Measurements from ENCODE around the gene FNDC8.
A peak's percentile ranks its signal among the peaks of the same experiment; 100 is the strongest.
"Not testable (repeated sequence)": the region's sequence is repeated elsewhere in the genome, so short reads cannot be mapped to it uniquely, and the experiment has no call there.

The FNDC8 gene

DNA sequence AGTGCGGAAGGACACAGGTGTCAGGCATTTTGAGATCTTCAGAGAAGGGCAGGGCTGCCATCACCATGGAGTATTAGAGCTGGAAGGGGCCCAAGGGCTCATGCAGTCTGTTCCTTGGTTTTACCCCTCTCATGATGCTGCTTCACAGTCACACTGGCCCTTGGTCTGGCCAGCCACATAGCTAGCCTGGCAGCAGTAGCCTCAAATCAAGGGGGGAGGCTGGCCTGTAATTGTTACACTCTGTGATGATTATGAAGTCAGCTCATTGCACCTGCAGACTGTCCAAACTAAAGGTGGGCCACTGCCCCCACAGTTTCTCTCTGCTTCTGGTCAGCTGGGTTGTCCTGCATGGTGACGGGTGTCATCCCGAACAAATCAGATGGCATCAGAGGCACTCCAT lies at the start of gene FNDC8:
TSS of gene FNDC8 (plus strand) at position 301 of the 400 bp plus-strand sequence. CDS start at position 380, 79 bp downstream.
- DNase-seq: no peak

DNA sequence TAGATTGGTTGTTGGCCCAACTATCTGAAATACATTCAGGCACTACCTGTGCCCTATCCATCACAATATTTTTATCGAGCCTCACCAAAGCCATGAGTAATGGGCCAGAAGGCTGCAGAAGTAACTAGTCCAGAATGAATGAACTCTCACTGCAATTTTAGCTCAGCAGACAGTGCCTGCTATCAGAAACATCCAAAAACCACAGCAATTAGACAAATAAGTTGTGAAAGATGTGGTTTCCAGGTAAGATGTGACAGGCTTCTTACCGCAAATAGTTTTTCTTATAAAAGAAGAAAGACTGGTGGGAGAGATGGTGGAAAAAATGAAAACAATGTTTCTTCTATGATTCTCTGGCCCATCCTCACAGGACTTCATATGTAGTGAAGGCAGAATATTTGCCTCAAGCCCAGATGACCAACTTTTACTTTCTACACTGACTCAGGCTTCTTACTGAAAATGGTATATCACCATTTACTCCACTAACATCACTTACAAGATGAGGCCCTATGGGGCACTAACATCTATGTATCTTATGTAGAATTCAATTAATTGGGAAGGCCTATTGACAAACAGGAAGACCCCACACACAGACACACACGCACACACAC lies 48.1 kb upstream of the FNDC8 start:
- DNase-seq: no peak

DNA sequence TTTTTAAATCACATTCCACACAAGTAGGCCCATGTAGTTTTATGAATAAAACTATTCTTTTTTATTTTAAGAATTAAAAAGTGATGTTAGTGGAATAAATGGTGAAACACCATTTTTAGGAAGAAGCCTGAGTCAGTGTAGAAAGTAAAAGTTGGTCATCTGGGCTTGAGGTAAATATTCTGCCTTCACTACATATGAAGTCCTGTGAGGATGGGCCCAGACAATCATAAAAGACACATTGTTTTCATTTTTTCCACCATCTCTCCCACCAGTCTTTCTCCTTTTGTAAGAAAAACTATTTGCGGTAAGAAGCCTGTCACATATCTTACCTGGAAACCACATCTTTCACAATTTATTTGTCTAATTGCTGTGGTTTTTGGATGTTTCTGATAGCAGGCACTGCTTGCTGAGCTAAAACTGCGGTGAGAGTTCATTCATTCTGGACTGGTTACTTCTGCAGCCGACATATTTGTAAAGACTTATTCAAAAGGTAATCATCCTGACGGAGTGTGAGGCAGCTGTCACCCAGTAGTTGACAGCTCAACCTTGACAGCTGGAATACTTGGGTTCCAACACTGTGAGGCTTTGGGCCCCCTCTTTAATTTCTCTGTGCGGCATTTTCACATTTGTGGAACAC lies 47.3 kb upstream of the FNDC8 start:
- no peak for DNase-seq

DNA sequence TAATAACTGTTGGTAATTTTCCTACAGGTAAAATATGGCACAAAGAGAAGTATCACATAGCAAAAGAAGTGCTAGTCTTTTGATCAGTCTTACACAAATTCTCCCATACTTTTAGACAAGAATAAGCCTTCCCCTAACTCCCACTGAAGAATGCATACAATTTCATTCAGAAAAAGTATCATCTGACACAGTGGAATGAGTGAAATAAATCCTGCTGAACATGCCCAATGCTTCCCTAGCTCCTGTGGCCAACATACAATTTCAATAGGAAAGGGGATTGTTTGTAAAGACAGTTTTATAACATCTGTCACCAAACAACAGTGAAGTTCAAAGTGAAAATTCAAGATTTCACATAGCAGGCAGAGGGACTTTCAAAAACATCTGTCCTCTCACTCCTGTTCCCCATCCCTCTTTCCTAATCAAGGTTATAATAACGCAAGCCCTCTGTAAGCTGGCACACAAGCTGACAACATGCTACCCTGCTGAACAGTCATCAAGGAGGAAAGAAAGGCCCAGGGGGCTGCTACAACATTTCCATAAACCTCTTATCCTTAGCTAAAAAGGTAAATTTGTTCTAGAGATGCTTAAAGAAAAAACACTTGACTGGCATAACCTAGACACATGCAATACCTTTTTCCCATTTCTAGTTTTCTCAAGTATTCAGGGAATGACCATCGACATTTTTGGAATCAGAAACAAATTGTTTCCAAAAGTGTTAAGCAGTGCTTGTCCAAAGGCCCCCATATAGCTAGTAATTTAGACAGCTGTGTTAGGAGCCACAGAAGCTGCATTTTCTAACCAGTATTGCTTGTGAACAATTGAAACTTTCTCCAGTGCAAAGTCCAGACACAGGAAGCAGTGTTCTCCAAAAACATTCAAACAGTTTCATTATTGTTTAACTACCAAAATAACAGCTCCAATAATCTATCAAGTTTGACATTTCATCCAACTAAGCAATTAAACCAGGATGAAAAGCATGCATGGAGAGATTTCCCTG lies 46.4 kb upstream of the FNDC8 start:
- no peak for DNase-seq

DNA sequence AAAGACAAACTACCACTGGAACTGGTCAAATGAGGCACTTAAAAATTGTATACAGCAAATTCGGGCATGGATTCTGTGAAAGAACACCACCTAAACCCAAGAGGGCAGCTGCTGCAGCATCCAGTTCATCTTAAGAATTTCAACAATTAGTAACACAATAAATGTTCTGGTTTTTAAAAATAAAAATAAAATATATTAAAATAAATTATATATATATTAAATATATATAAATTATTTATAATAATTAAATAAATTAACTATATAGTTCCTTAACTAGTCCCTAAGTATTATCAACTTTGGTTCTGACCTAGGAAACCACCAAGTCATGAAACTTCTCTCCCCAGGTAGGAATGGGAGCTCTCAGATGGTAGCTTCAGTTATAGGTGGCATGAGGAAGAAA lies 44.5 kb upstream of the FNDC8 start:
- no peak for DNase-seq

DNA sequence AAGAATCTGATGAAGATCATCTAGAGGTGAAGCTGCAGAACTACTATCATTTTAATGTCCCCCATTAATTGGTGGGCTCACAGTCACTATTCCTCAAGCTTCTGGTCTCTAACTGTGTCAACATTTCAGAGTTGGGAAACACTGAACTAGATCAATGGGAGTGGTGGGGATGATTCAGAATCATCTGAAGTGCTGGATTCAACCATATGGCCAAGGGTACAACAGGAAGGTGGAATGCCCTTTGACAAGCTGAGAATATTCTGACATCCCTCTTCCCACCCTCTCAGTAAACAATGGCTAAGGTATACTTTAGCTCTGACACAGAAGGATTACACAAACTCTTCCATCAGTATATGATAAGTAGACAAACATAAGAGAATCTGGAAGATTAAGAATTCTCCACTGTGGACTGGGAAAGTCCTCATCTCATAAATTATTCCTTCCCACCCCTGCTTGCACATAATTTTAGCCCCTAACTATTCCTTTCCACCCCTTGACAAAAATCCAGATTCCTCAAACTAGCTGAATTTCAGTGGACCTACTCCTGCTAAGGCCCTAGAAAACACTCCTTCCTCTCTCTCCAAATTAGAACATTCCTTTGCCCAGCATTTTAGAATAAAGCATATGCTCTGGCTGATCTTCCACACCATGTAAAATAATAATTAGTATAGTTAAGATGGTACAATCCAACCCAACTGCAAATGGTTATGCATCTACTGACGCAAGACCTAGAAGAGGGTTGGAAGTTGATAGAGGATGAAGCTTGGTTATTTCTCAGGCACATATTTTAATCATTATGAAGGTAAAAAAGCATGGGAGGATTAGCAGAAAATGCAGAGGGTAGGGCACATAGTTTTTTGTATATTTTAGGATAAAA lies 41.6 kb upstream of the FNDC8 start:
- DNase-seq: no peak

DNA sequence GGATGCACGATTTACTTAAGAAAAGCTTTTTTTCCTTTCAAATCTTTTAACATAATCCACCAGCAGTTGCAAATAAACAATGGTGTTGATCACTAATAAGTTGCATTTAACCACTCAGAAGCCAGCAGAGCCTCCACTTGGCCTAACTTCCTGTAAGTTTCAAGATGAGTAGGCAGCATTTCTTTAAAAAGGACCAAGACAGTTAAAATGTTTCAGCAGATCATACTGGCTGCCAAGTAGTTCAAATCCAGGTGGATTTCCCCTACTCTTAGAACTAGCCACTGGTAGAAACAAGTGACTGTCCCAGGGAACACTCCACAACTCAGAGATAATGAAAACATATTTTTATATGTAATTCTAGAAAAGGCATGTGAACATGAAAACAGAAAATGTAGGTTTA lies 40.9 kb upstream of the FNDC8 start:
- DNase-seq: no peak

DNA sequence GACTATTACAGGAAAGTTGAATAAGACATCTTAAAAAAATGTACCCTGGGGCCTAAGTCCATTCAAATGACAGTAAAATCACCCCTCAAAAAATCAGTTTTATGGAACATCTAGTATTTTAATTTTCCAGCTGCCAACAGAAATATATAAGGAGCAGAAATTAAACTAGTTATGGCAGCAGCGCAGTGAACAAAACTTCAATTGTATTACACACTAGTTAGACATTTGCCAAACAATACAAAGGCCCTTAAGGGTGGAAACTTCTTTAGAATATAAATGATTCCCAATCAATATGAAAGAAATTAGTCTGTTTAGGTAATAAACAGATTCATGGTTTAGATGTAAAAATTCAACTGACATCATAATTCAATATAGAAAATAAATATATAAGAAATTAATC lies 39.8 kb upstream of the FNDC8 start:
- DNase-seq: no peak

DNA sequence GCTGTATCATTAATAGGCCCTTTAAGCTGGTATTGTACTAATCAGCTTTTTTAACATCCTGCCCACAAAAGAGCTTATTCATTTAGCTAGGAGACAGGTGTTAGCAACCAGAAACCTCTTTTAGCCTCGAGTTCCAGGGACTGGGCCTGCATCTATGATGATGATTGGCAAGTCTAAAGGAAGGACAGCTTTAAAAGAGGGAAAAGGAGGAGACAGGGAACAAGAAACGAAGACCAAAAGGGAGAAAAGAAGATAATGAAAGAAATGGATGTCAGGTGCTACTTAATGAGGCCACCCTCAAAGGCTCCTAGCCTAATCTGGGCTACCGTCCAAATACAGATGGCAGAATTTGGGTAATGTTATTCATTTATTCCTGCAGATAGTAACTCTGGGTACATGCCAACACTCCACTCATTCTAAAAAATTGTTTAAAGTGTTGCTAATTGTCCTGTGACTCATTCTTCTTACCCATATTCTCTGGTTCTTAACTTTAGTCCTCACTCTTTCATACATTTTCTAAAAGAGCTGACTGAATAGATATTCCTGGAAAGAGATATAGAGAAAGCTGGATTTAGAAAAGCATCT lies 39.2 kb upstream of the FNDC8 start:
- peak; percentile 69 for DNase-seq

DNA sequence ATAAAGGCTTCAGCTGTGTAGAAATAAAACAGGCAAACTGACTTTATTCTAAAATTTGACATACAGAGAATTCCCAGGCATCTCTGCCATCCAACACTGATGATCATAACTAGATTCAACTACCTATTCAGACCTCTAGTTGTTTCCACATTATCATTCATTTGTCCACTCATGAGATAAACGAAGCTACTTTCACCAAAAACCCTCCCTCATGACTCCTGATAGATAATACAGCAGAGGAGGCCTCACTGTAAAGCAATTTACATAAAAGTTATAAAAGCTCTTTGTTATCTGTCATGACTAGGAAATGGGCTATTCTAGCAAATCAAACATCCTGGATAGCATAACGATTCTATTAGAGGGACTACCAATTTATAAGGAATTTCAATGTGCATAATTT lies 38.3 kb upstream of the FNDC8 start:
- no peak for DNase-seq

DNA sequence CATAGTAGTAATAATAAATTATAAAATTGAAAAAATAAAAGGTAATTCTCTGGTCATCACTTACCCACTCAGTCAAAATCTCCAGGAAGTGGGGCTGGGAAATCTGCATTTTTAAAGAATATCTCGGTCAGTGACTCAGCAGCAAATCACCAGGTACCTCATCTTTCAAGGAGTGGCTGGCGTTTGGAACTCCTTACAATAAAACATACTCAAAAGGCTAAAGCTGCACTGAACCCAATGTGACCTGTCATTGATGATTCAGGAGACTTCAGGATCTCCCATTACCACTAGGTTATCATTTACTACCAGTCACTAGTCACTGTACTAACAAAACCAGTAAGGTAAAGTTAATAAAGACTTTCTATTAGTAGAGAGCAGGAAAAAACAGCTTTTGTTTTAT lies 36.4 kb upstream of the FNDC8 start:
- no peak for DNase-seq

DNA sequence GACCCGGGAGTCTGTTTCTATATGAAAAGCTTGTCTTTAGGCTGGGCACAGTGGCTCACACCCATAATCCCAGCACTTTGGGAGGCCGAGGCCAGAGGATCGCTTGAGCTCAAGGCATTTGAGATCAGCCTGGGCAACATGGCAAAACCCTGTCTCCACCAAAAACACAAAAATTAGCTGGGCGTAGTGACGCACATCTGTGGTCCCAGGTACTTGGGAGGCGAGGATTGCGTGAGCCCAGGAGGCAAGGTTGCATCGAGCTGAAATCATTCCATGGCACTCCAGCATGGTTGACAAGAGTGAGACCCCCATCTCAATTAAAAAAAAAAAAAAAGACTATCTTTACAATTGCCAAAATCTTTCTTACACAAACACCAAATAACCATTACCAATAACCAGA lies 35.3 kb upstream of the FNDC8 start:
- no peak for DNase-seq

DNA sequence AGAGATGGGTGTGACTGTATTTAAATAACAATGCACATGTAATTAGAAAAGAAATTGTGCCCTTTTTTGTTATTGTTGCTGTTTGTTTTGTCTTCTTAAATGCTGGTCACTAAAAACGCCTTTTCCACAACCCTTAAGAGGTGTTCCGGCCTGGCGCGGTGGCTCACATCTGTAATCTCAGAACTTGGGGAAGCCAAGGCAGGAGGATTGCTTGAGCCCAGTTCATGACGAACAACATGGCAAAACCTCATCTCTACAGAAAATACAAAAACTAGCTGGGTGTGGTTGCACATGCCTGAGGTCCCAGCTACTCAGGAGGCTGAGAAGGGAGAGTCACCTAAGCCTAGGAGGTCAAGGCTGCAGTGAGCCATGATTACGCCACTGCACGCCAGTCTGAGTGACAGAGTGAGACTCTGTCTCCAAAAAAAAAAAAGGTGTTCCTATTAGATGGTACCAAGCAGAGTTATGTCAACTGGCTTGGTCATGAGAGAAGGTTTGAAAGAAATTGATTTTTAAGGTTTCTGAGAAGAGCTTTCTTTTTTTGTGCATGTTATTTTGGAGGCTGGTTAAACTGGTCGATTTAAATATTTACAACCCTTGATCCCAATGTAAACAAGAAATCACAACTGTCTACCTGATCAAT lies 34.4 kb upstream of the FNDC8 start:
- DNase-seq: no peak

DNA sequence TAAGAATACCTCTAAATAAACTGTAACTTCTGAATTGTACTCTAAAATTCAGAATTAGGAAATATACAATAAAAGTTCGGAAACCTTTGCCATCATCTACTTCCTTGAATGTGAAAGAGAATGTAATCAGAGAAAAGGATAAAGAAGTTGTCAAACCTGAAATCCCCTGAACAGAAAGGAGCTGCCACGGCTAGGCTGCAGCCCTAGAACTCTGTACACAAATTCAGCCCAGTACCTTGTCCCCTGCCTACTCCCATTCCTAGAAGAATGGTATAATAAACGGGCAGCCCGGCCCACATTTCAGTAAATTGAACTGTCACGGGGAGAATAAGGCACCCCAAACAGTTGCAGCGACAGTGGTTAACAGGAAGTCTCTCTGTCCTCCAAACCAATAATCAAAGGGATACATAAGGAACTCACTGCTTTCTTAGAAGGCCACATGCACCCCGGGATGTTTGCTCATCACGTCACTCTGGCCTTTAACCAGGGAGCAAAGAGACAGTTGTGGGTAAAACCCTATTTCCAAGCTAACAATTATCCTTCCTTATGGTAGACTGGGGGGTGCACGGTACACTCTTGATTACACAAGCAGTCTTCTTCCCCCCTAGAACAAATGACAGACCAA lies 33.6 kb upstream of the FNDC8 start:
- DNase-seq: no peak

DNA sequence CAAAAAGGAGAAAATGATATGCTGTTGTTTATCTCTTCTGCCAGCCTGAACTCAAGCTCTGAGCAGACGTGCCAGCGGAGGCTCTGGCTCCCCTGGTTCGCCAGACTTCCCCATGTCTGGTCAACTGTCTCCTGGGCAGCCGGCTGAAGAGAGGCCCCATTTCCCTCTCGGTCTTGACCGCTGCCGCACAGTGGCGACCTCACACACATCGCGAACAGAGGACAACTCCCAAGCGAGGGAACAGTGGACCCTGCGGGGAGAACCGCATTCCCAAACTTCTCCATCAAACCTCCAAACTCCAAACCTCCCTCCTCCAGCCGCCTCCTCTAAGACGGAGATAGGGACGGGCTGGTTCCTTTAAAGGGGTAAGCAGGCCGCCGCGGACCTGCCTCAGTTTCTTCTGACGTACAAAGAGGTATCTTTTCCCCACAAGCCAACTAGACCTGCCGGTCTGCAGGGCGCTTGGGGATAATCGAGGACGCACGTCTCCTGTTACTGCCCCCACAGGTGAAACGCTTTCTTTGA lies 33.0 kb upstream of the FNDC8 start:
- peak; percentile 35 for DNase-seq

DNA sequence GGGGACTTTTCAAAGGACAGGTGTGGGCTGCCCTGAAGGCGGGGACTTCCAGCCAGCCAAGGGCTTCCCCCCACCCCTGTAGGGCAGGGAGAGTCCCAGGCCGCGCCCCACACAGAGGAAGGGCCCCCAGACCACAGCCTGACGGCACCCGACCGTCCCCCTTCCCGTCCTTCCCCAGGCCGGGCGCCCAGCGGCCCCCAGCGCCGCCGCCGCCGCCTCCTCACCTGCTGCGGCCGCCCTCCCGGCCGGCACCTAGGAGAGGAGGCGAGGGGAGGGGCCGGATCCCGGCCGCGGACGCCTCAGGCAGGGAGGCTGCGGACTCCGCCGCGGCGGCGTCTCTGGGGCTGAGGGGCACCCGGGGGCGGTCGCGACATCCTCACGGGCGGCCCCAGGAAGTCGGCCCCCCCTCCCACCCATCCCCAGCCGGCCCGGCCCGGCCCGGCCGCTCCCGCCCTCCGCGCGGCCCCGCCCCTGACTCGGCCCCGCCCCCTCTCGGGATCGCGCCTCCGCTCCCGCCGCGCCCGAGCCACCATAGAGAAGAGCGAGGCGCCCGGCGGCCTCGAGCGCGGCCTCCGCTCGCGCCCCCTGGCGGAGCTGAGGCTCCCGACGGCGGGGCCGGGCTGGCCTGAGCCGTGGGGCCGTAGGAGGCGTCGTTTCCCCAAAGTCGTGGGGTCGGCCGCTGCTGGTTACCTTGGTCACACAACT lies 32.4 kb upstream of the FNDC8 start:
- DNase-seq: peak; percentile 92

DNA sequence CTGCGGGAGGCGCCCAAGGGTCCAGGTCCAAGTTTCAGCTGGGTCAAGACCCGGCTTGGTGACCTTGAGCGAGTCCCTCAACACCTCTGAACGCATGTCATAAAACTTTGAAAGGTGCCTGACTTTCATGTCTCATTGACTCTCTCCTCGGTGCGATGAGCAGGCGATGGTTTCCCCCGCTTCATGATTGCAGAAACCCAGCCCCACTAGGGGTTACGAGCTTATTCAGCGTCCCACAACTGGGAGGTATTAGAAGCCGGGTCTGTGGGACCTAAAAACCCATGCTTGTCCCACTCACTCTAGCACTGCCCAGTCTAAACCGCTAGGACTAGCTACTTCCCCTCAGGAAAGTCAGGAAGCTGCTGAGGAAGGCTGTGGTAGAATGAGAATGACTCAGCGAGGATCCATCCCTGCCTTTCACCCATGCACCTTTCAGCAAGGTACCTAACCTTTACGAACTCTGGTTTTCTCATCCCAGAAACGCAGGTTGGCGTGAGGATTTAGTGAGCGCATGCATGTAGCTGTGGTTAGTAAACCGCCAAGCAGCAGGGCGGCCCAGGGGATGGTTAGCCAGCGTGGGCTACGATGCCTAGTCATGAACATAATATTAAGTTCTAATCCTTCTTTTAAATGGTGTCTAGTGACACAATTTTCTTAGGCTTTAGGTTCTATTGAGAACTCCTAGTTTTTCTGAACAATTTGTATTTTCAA lies 31.7 kb upstream of the FNDC8 start:
- DNase-seq: peak; percentile 46

DNA sequence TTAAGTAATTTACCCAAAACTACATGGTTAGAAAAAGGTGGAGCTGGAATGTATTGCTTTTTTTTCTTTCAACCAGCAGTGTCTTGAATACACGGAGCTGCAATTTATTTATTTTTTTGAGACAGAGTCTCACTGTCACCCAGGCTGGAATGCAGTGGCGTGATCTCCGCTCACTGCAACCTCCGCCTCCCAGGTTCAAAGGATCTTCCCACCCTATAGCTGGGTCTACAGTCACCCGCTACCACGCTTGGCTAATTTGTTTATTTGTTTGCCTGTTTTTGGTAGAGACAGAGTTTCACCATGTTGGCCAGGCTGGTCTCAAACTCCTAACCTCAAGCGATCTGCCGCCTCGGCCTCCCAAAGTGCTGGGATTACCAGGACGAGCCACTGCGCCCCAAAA lies 30.7 kb upstream of the FNDC8 start:
- not testable (repeated sequence) for DNase-seq

DNA sequence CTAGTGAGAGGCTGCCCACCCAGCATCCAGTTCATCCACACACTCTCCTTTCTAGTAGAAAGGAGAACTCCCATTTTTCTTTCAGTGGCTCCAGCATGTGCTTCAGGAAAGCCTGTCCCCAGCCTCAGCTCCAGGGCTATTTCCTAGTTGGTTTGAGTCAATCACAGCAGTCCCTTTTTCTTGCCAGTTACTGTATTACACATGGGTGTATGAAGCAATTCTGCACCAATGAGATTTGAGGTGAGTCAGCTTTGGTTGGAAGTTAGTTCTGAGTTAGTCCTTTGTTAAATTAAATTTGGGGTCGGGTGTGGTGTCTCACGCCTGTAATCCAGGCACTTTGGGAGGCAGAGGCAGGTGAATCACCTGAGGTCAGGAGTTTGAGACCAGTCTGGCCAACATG lies 26.5 kb upstream of the FNDC8 start:
- no peak for DNase-seq

DNA sequence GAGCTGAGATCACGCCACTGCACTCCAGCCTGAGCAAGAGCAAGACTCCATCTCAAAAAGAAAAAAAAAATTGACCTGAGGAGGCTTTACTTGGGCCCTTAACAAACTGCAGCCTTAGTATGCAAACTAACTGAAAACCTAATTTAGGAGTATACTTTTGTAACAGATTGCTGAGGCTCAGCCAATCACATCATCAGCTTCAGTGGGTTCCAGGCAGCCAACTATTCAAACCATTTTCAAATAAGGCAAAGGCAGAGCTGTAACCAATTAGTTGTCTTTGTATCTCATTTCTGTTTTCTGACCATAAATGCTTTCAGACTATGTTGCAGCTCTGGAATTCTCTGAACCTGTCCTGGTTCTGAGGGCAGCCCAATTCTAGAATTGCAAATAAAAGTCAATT lies 25.7 kb upstream of the FNDC8 start:
- no peak for DNase-seq
